Measurements from ENCODE around the gene LOXL1. TPM values are rescaled to one million over a fixed set of nuclear protein-coding genes. Genes with fewer than 3 reads are reported as not detected.

LOXL1 gene
- polyA plus RNA-seq, 2 donors: 7.2 to 9.6 TPM

DNA sequence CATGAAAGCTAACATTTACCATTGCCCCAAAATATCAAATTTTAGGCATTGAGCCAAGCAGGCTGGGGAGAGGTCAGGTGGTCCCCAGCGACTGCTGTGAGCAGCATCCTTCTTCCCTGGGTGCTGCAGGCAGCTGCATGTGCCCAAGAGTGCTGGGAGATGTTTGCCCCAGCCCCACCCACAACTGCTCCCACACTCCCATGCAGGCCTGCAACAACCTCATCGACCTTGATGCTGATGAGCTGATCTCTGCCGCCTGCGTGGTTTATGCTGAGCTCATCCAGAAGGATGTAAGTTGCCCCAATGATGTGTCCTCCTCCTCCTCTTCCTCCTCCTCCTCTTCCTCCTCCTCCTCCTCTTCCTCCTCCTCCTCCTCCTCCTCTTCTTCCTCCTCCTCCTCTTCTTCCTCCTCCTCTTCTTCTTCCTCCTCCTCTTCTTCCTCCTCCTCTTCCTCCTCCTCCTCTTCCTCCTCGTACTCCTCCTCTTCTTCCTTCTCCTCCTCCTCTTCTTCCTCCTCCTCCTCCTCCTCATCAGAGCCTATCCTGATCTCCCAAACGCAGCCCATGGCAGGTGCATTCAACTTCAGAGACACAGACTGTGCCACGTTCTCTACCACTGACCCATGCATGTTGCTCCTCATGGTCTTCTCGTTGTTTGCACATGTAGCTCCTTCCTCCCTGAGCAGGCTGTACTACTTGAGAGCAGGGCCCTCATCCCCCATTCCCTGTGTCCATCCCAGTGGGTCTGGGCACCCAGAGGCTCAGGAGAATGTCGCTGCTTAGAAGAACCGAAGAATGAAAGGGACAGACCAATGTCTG, 37.8 kb upstream of the LOXL1 start:
- Histone ChIP-seq H3K9me3 (ENCODE audit: control insufficient read depth in 2 of 2, insufficient read depth in 1 of 2, low read depth in 1 of 2, low read length in 1 of 2) (peaks cover 0 to 3% of the 10 kb centered on the region in 2 donors), H3K36me3 (ENCODE audit: control insufficient read depth in 2 of 2, insufficient read depth in 2 of 2, low read length in 1 of 2) (no peaks in the 10 kb centered on the region), H3K4me3 (ENCODE audit: low read depth in 1 of 2, low read length in 2 of 2) (no peak overlapping the region), H3K4me1 (ENCODE audit: control insufficient read depth in 2 of 2, insufficient read depth in 2 of 2, low read length in 1 of 2) (no peaks in the 10 kb centered on the region), H3K27me3 (ENCODE audit: control insufficient read depth in 1 of 2, insufficient read depth in 2 of 2, low read length in 2 of 2) (no peaks in the 10 kb centered on the region), H3K27ac (ENCODE audit: low read depth in 2 of 2, low read length in 1 of 2) (no peak overlapping the region)
- WGBS, 2 donors: 71 to 72% methylated on average over 10 of the region's 10 CpGs

GRCh38 chr15:73889053-73889761, 37.1 kb upstream of the LOXL1 start:
- Histone ChIP-seq H3K27me3 (ENCODE audit: control insufficient read depth in 1 of 2, insufficient read depth in 2 of 2, low read length in 2 of 2) (no peaks in the 10 kb centered on the region), H3K9me3 (ENCODE audit: control insufficient read depth in 2 of 2, insufficient read depth in 1 of 2, low read depth in 1 of 2, low read length in 1 of 2) (peaks cover 0 to 3% of the 10 kb centered on the region in 2 donors), H3K4me3 (ENCODE audit: low read depth in 1 of 2, low read length in 2 of 2) (no peak overlapping the region), H3K4me1 (ENCODE audit: control insufficient read depth in 2 of 2, insufficient read depth in 2 of 2, low read length in 1 of 2) (no peaks in the 10 kb centered on the region), H3K27ac (ENCODE audit: low read depth in 2 of 2, low read length in 1 of 2) (no peak overlapping the region), H3K36me3 (ENCODE audit: control insufficient read depth in 2 of 2, insufficient read depth in 2 of 2, low read length in 1 of 2) (no peaks in the 10 kb centered on the region)
- WGBS, 2 donors: 68 to 74% methylated on average over 6 of the region's 6 CpGs

- WGBS, 2 donors: 50% methylated on average over 1 of the region's 1 CpG; no CpG with 5 or more reads in 1 of the 2 donors
- H3K27ac ChIP-seq (ENCODE audit: low read depth in 2 of 2, low read length in 1 of 2): no peak overlapping the region
Observed at GRCh38 chr15:73889762-73890124, 36.5 kb upstream of the LOXL1 start.

GRCh38 chr15:73891328-73892315, 34.6 kb upstream of the LOXL1 start:
- Histone ChIP-seq H3K4me3 (ENCODE audit: low read depth in 1 of 2, low read length in 2 of 2) (no peak overlapping the region), H3K9me3 (ENCODE audit: control insufficient read depth in 2 of 2, insufficient read depth in 1 of 2, low read depth in 1 of 2, low read length in 1 of 2) (peaks cover 0 to 3% of the 10 kb centered on the region in 2 donors), H3K27ac (ENCODE audit: low read depth in 2 of 2, low read length in 1 of 2) (no peak overlapping the region), H3K27me3 (ENCODE audit: control insufficient read depth in 1 of 2, insufficient read depth in 2 of 2, low read length in 2 of 2) (no peaks in the 10 kb centered on the region), H3K4me1 (ENCODE audit: control insufficient read depth in 2 of 2, insufficient read depth in 2 of 2, low read length in 1 of 2) (no peaks in the 10 kb centered on the region), H3K36me3 (ENCODE audit: control insufficient read depth in 2 of 2, insufficient read depth in 2 of 2, low read length in 1 of 2) (no peaks in the 10 kb centered on the region)
- 77 to 80% methylated on average over 11 of the region's 11 CpGs for WGBS, 2 donors

More at GRCh38 chr15:73889762-73890124, 36.5 kb upstream of the LOXL1 start:
- Histone ChIP-seq H3K4me1 (ENCODE audit: control insufficient read depth in 2 of 2, insufficient read depth in 2 of 2, low read length in 1 of 2) (no peaks in the 10 kb centered on the region), H3K27me3 (ENCODE audit: control insufficient read depth in 1 of 2, insufficient read depth in 2 of 2, low read length in 2 of 2) (no peaks in the 10 kb centered on the region), H3K9me3 (ENCODE audit: control insufficient read depth in 2 of 2, insufficient read depth in 1 of 2, low read depth in 1 of 2, low read length in 1 of 2) (peaks cover 0 to 3% of the 10 kb centered on the region in 2 donors), H3K4me3 (ENCODE audit: low read depth in 1 of 2, low read length in 2 of 2) (no peak overlapping the region), H3K36me3 (ENCODE audit: control insufficient read depth in 2 of 2, insufficient read depth in 2 of 2, low read length in 1 of 2) (no peaks in the 10 kb centered on the region)

- H3K27me3 ChIP-seq (ENCODE audit: control insufficient read depth in 1 of 2, insufficient read depth in 2 of 2, low read length in 2 of 2): no peaks in the 10 kb centered on the region
- H3K36me3 ChIP-seq (ENCODE audit: control insufficient read depth in 2 of 2, insufficient read depth in 2 of 2, low read length in 1 of 2): no peaks in the 10 kb centered on the region
- 90% methylated on average over 13 of the region's 13 CpGs for WGBS, 2 donors
- no peak overlapping the region for H3K27ac ChIP-seq (ENCODE audit: low read depth in 2 of 2, low read length in 1 of 2)
- peaks cover 0 to 3% of the 10 kb centered on the region in 2 donors for H3K9me3 ChIP-seq (ENCODE audit: control insufficient read depth in 2 of 2, insufficient read depth in 1 of 2, low read depth in 1 of 2, low read length in 1 of 2)
- no peak overlapping the region for H3K4me3 ChIP-seq (ENCODE audit: low read depth in 1 of 2, low read length in 2 of 2)
- H3K4me1 ChIP-seq (ENCODE audit: control insufficient read depth in 2 of 2, insufficient read depth in 2 of 2, low read length in 1 of 2): no peaks in the 10 kb centered on the region
Observed at GRCh38 chr15:73892446-73893226, 33.6 kb upstream of the LOXL1 start.

- Histone ChIP-seq H3K27ac (ENCODE audit: low read depth in 2 of 2, low read length in 1 of 2) (no peak overlapping the region), H3K9me3 (ENCODE audit: control insufficient read depth in 2 of 2, insufficient read depth in 1 of 2, low read depth in 1 of 2, low read length in 1 of 2) (peaks cover 0 to 3% of the 10 kb centered on the region in 2 donors), H3K36me3 (ENCODE audit: control insufficient read depth in 2 of 2, insufficient read depth in 2 of 2, low read length in 1 of 2) (no peaks in the 10 kb centered on the region), H3K4me3 (ENCODE audit: low read depth in 1 of 2, low read length in 2 of 2) (no peak overlapping the region), H3K27me3 (ENCODE audit: control insufficient read depth in 1 of 2, insufficient read depth in 2 of 2, low read length in 2 of 2) (no peaks in the 10 kb centered on the region), H3K4me1 (ENCODE audit: control insufficient read depth in 2 of 2, insufficient read depth in 2 of 2, low read length in 1 of 2) (no peaks in the 10 kb centered on the region)
- WGBS, 2 donors: 83 to 85% methylated on average over 12 of the region's 12 CpGs
Observed at GRCh38 chr15:73894133-73894814, 32.0 kb upstream of the LOXL1 start.

DNA sequence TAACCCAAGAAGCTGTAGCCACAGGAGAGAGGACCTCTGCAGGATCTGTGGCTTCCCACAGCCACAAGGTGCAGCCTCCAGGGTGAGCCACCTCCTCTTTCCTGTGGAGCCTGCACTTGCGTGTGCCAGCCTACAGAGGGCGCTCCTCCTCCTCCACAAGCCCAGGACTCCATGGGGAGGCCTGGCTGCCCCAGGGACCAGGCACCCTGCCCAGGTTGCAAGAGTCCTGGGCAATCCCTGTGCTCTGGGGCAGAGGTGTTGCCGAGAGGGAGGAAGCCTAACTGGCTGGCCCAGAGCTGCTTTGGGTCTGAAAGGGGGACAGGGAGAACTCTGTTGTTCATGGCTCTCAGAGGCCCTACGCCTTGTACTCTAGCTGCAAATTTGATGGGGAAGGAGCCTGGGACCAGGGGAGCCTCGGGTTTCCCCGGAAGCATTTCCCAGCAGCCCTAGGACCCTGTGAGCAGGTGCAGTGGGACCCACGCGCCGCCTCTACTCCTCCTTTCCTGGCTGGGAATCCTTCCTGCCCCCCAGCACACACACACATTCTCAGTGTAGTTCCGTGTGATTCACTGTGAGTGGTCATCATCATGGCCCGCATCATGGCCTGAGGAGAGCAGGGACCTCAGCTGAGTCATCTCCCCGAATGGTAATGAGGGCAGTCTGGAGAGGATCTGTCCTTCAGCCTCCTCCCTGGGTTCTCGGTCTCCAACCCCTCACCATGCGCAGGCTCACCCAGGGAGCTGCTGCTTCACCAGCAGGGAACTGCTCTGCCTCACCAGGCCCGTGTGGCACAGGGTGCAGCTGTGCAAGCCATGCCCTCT, 28.6 kb upstream of the LOXL1 start:
- WGBS, 2 donors: 74 to 80% methylated on average over 15 of the region's 15 CpGs
- H3K4me1 ChIP-seq (ENCODE audit: control insufficient read depth in 2 of 2, insufficient read depth in 2 of 2, low read length in 1 of 2): peaks cover 0 to 2% of the 10 kb centered on the region in 2 donors
- H3K27ac ChIP-seq (ENCODE audit: low read depth in 2 of 2, low read length in 1 of 2): no peak overlapping the region
- no peaks in the 10 kb centered on the region for H3K9me3 ChIP-seq (ENCODE audit: control insufficient read depth in 2 of 2, insufficient read depth in 1 of 2, low read depth in 1 of 2, low read length in 1 of 2)
- H3K27me3 ChIP-seq (ENCODE audit: control insufficient read depth in 1 of 2, insufficient read depth in 2 of 2, low read length in 2 of 2): no peaks in the 10 kb centered on the region
- H3K36me3 ChIP-seq (ENCODE audit: control insufficient read depth in 2 of 2, insufficient read depth in 2 of 2, low read length in 1 of 2): no peaks in the 10 kb centered on the region
- H3K4me3 ChIP-seq (ENCODE audit: low read depth in 1 of 2, low read length in 2 of 2): no peak overlapping the region

Data from esophagus (tissue), 2 donors.